RPMI8226 (cell line): ENCODE measurements around the gene THAP8.

Experiments used
- DNase-seq: peaks from one replicate; pipeline ENCODE4 v3.0.0-alpha.2; 2015

THAP8 gene

GRCh38 chr19:36028313-36029041 lies 25.6 kb downstream of the THAP8 start:
- DNase-seq = no peak

GRCh38 chr19:36027696-36028095 lies 26.4 kb downstream of the THAP8 start:
- no peak for DNase-seq

GRCh38 chr19:36026091-36026876 lies 27.8 kb downstream of the THAP8 start:
- no peak for DNase-seq

- DNase-seq = no peak
Observed at GRCh38 chr19:36025541-36025940, 28.5 kb downstream of the THAP8 start.

GRCh38 chr19:36023432-36023831 lies 30.7 kb downstream of the THAP8 start:
- DNase-seq = no peak

GRCh38 chr19:36019061-36019670 lies 34.9 kb downstream of the THAP8 start:
- DNase-seq = no peak

- DNase-seq = peak; percentile 97
Observed at GRCh38 chr19:36014012-36014924, 39.8 kb downstream of the THAP8 start, which contains the start of gene ALKBH6. Gene ALKBH6 (minus strand): TSS chr19:36014213. CDS start chr19:36013397, 816 bp downstream.

- no peak for DNase-seq
Observed at GRCh38 chr19:36013280-36014011, 40.6 kb downstream of the THAP8 start.

GRCh38 chr19:36010402-36010801 lies 43.7 kb downstream of the THAP8 start:
- no peak for DNase-seq

GRCh38 chr19:36009633-36010379 lies 44.3 kb downstream of the THAP8 start:
- no peak for DNase-seq

- peak; percentile 63 for DNase-seq
Observed at GRCh38 chr19:36009220-36009619, 44.9 kb downstream of the THAP8 start.

- no peak for DNase-seq
Observed at GRCh38 chr19:36008336-36008978, 45.6 kb downstream of the THAP8 start, which contains the start of gene SYNE4. Gene SYNE4 (minus strand): TSS chr19:36008813. CDS start chr19:36008681, 132 bp downstream.

GRCh38 chr19:36006955-36007354 lies 47.1 kb downstream of the THAP8 start:
- DNase-seq = no peak

- DNase-seq = no peak
Observed at GRCh38 chr19:36003284-36003683, 50.8 kb downstream of the THAP8 start.

GRCh38 chr19:36001605-36002004 lies 52.5 kb downstream of the THAP8 start:
- no peak for DNase-seq

- DNase-seq = no peak
Observed at GRCh38 chr19:35996777-35997176, 57.3 kb downstream of the THAP8 start.

- DNase-seq = peak; percentile 94
Observed at GRCh38 chr19:35995048-35995993, 58.8 kb downstream of the THAP8 start, which contains the start of gene SDHAF1. Gene SDHAF1 (plus strand): TSS chr19:35995188. CDS start chr19:35995275, 87 bp downstream.

GRCh38 chr19:35993923-35994598 lies 60.0 kb downstream of the THAP8 start:
- DNase-seq = no peak
